NCI-H2081 treated with DMSO at 0.1 percent for 48 hours (cell line): ENCODE results near the gene B4GALT1.
"Not testable (repeated sequence)": the region's sequence is repeated elsewhere in the genome, so short reads cannot be mapped to it uniquely, and the experiment has no call there.

Experiments used
- DNase-seq: peaks from one replicate; lab custom pipeline; 2025; lab: John Stamatoyannopoulos, UW

Gene B4GALT1

DNA sequence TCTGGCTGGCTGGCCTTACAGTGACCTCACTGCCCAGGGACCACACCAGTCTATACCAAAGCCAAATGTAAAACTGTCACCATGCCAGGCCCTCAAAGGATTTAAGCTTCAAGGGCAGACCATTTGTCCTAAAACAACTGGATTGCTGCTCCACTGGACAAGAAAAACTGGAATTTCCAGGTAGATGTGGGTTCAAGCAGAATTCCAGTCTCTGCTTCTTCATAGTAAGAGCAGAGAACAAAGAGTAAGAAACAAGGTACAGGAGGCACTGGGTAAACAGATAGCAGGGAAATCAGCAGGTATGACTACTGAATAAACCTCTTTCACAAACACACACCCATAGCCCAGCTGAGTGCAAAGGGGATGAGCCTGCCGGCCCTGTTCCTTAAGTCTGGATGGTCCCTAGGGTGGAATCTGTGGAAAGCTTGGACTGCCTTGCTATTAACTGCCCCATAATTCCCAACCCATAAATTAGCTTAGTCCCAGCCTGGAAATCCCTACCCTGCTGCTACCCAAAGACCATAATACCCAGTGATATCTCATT lies 5.5 kb downstream of the B4GALT1 start:
- no peak for DNase-seq

DNA sequence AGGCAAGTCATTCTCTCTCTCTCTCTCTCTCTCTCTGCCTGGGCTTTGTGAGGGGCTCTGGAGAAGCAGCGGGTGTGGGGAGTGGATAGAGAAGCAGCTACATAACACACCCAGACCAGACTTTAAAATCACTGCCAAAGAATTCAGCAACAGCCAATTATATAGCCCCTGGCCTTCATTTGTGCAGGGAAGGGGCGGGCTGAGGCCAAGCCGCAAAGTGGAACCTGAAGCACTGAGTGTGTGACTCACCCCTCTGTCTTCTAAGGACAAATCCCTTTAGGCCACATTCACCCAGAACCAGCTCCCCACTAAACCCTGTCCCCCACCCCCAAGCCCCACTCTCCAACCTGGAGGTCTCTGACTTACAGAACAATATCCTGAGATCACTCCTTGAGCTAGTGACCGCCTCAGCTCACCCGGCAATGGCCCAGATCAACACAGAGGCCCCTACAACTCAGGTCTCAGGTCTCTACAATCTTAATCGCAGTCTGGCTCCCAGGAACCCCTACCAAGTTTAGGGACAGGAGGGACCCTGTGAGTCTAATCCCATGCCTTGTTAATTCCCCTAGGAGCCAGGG lies 6.0 kb downstream of the B4GALT1 start:
- no peak for DNase-seq

- not testable (repeated sequence) for DNase-seq
Measured at GRCh38 chr9:33160446-33160845, 6.7 kb downstream of the B4GALT1 start.

DNA sequence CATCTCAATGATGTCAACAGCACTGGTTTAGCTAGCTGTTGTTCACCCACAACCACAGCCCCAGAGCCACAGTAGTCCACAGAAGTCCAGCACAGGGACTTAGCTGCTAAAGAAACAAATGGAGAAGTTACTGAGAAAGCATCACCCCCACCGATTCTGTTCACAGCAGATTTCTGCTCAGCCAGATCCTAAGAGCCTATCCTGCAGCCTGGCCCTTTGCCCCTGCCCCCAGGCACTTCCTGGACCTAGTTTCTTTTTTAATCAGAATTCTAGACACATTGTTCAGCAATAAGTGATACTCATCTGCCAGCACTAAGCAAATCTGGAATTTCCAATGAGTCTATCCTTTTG lies 7.4 kb downstream of the B4GALT1 start:
- no peak for DNase-seq

- no peak for DNase-seq
Measured at GRCh38 chr9:33158843-33159776, 8.0 kb downstream of the B4GALT1 start.

DNA sequence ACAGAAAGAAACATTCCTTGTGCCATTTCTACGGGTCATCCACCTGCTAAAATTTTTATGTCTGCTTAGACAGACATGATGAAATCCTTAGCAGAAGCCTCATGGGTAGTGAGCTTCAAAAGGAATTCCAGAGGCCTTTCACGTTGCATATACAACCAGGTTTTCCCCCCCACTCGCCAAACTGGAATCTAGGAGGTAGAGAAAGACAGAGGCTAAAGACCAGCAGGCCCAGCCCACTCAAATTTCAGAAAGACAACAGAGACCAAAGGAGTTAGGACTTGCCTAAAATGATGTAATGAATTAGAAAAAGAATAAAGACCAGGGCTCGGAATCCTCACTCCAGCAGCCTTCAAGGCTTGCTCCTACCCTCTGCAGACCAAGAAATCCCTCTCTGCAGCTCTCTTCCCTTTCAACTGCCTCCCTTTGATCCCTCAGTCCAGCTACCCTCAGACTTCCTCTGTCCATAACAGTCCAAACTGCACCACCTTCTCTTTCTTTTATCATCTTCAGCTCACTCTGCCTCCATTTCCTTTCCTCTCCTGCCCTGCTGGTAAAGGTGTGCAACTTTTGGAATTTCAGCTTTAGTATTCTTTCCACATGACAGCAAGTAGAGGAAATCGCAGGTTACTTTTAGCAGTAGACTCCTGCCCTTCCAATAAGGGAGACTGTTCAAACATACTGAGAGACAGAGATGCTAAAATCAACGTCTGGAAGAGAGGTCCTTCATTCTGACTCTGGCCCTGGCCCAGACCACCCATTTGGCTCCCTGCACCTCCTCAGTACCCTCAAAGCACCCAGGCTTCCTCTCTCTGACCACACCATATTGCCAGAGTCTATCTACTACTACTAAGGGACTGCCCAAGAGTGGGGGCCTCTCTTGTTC lies 8.9 kb downstream of the B4GALT1 start:
- no peak for DNase-seq

GRCh38 chr9:33155393-33155792 lies 11.7 kb downstream of the B4GALT1 start:
- DNase-seq, result no peak

DNA sequence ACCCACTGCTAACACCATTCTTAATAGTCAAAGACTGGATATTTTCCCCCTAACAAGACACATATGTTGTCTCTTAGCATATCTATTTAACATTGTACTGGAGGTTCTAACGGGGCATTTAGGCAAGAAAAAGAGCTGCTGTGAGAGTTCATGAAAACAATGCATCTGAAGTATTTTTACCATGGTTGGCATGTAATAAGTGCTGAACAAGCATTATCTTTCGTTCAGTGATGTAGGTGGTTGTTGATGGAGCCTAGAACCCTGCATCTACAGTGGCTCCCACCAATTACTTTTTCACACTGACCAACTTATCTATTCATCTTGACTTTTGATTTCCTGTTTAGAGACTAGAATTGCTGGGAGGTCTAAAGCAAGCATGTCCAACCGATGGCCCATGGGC lies 12.8 kb downstream of the B4GALT1 start:
- no peak for DNase-seq

GRCh38 chr9:33153666-33154065 lies 13.5 kb downstream of the B4GALT1 start:
- no peak for DNase-seq

DNA sequence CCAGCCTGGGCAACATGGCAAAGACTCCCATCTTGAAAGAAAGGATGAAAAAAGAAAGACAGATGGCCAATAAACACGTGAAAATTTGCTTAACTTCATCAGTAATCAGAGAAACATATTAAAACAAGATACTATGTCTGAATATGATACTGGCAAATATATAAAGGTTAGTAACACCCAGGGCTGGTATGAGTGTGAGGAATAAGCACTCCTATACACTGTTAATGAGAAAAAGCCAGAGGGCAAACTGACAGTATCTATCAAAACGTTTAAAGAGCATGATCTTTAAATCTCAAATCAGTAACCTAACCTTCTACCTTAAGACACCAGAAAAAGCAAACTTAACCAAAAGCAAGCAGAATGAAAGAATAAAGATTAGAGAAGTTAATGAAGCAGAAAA lies 14.1 kb downstream of the B4GALT1 start:
- DNase-seq, result no peak

- no peak for DNase-seq
Measured at GRCh38 chr9:33151601-33152000, 15.5 kb downstream of the B4GALT1 start.

DNA sequence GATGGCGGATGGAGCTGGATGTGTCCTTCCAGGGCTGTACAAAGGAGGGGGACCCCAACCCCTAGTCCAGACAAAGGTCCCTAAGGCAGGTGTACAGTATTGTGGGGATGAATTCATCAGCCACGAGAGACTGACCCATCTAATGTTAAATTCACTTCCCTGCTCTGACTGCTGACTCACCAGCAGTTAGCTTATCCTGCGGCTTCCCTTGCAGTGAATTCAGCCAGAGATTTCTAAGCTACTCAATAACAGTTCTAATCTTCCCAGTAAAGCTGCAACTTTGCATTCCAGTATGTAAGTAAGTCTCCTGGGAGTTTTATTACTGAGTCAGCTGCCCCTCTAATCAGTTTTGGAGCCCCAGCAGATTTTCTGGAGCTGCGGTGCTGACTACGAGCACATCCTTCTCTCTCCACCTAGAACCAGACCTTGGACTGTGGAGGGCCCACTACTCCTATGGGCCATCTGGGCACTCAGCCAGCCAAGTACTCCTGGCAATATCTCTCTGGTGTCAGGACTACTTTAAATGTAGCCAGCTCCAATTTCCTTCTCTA lies 16.1 kb downstream of the B4GALT1 start:
- DNase-seq, result no peak

- no peak for DNase-seq
Measured at GRCh38 chr9:33148367-33149014, 18.6 kb downstream of the B4GALT1 start.

DNA sequence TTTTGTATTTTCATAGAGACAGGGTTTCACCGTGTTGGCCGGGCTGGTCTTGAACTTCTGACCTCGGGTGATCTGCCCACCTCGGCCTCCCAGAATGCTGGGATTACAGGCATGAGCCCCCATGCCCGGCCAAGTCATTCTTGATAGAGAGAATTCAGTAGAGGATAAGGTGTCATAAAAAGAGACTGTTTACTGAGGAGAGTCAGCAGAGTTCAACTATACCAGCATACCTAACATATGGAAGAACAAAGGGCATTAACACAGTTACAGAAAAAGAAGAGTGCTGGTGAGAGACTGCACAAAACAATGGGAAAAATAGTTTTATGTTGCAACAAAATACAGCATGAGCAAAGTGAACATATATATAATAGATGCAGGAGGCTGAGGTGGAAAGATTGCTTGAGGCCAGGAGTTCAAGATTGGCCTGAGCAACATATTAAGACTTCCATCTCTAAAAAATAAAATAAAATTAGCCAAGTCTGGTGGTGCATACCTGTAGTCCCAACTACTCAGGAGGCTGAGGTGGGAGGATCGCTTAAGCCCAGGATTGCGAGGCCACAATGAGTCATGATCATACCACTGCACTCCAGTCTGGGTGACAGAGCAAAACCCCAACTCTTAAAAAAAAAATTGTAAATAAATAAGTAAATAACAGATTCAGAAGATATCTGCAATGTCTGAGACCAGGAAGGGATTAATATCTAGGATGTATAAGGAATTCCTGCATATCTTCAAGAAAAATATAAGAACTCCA lies 19.5 kb downstream of the B4GALT1 start:
- DNase-seq, result no peak

- no peak for DNase-seq
Measured at GRCh38 chr9:33146298-33146697, 20.8 kb downstream of the B4GALT1 start.

GRCh38 chr9:33144551-33144950 lies 22.6 kb downstream of the B4GALT1 start:
- no peak for DNase-seq

GRCh38 chr9:33143241-33143661 lies 23.9 kb downstream of the B4GALT1 start:
- no peak for DNase-seq

- DNase-seq, result no peak
Measured at GRCh38 chr9:33142535-33142934, 24.6 kb downstream of the B4GALT1 start.

- no peak for DNase-seq
Measured at GRCh38 chr9:33140401-33141360, 26.5 kb downstream of the B4GALT1 start.
